Measurements from ENCODE around the gene RSAD1.

Gene RSAD1

DNA sequence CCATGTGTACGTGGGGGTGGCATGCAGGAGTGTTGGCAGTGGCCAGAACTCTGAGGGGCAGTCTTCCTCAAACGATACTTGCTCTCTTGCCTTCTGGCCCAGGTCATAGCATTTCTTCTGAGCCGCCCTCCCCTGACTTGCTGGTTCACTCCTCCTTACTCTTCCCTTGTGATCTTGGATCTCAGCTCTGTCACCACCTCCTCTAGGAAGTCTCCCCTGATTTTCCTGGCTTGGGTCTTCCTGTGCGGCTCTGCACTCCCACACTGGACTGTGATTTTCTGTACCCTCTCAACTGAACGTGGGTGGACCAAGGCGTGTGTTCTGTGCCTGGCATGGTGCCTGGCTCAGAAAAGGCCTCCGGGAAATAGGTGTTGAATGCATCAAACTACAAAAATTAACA lies 56.7 kb downstream of the RSAD1 start:
- Histone ChIP-seq H3K4me1 (ENCODE audit: low read length) (peaks cover 5% of the 10 kb centered on the region; the same call in 1 of the 2 replicates), H3K4me3 (ENCODE audit: low read length) (no peak overlapping the region), H3K4me2 (ENCODE audit: low read depth, low read length) (no peak overlapping the region), H4K20me1 (ENCODE audit: insufficient read depth, low read length) (no peaks in the 10 kb centered on the region), H3K36me3 (replicated peaks; ENCODE audit: insufficient read depth, low read length) (no peaks in the 10 kb centered on the region), H3K27me3 (replicated peaks; ENCODE audit: insufficient read depth, low read length) (peaks cover 74% of the 10 kb centered on the region), H3K27ac (ENCODE audit: low read length) (no peak overlapping the region), H2AFZ (ENCODE audit: low read length) (no peak overlapping the region), H3K79me2 (ENCODE audit: low read length) (no peaks in the 10 kb centered on the region), H3K9me2 (replicated peaks; ENCODE audit: insufficient read depth, low read length) (no peaks in the 10 kb centered on the region), H3K9ac (ENCODE audit: low read length) (no peak overlapping the region), H3K9me3 (replicated peaks; ENCODE audit: insufficient read depth, low read length) (no peaks in the 10 kb centered on the region), H3F3A (ENCODE audit: insufficient read depth, low read length) (no peaks in the 10 kb centered on the region)
- no peak for TF ChIP-seq EZH2 (optimal IDR thresholded peaks at IDR 0.05; ENCODE audit: low read depth, low read length)
- TF ChIP-seq, protein P1, sequence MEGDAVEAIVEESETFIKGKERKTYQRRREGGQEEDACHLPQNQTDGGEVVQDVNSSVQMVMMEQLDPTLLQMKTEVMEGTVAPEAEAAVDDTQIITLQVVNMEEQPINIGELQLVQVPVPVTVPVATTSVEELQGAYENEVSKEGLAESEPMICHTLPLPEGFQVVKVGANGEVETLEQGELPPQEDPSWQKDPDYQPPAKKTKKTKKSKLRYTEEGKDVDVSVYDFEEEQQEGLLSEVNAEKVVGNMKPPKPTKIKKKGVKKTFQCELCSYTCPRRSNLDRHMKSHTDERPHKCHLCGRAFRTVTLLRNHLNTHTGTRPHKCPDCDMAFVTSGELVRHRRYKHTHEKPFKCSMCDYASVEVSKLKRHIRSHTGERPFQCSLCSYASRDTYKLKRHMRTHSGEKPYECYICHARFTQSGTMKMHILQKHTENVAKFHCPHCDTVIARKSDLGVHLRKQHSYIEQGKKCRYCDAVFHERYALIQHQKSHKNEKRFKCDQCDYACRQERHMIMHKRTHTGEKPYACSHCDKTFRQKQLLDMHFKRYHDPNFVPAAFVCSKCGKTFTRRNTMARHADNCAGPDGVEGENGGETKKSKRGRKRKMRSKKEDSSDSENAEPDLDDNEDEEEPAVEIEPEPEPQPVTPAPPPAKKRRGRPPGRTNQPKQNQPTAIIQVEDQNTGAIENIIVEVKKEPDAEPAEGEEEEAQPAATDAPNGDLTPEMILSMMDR (IDR thresholded peaks at IDR 0.05; ENCODE audit: low read length) = no peak
- TF ChIP-seq EZH2phosphoT487 (IDR thresholded peaks at IDR 0.05; ENCODE audit: low read length) = no peak
- DNase-seq = no peak
